AG09319 (cell line): Measurements from ENCODE around the gene CYB561.

Experiments
- DNase-seq: peaks from one replicate; pipeline ENCODE4 v3.0.0-alpha.2; 2010; ENCODE audit warnings: low read depth; ENCODE audit errors: extremely low read depth
- CTCF ChIP-seq: IDR thresholded peaks from 2 replicates; pipeline ENCODE4 v1.5.1; 2011; ENCODE audit warnings: low read depth, mild to moderate bottlenecking, inconsistent platforms, low read length, moderate library complexity

The CYB561 gene

GRCh38 chr17:63387656-63388340 is 58.3 kb downstream of the CYB561 start:
- no peak for TF ChIP-seq CTCF
- DNase-seq: no peak

- no peak for TF ChIP-seq CTCF
- no peak for DNase-seq
Measured at GRCh38 chr17:63382826-63383225, 63.3 kb downstream of the CYB561 start.
